ENCODE measurements around the gene TRPM2.

GRCh38 chr21:44425307-44425894, 72.0 kb downstream of the TRPM2 start:
- TF ChIP-seq CTCF (conservative IDR thresholded peaks at IDR 0.05; ENCODE audit: low read depth, low read length): no peak
- TF ChIP-seq POLR2A (IDR thresholded peaks at IDR 0.05; ENCODE audit: low read depth, low read length): no peak
- TF ChIP-seq SMC3 (IDR thresholded peaks at IDR 0.05; ENCODE audit: low read depth, low read length): no peak
- TF ChIP-seq RCOR1 (IDR thresholded peaks at IDR 0.05; ENCODE audit: insufficient replicate concordance, low read length): no peak
- TF ChIP-seq USF2 (IDR thresholded peaks at IDR 0.05; ENCODE audit: low read depth, low read length): no peak
- no peak for TF ChIP-seq MXI1 (IDR thresholded peaks at IDR 0.05; ENCODE audit: borderline replicate concordance, low read depth, low read length)
- no peak for TF ChIP-seq FOS (IDR thresholded peaks at IDR 0.05; ENCODE audit: low read depth, low read length)
- TF ChIP-seq MAFK (IDR thresholded peaks at IDR 0.05; ENCODE audit: low read depth, low read length): no peak
- no peak for TF ChIP-seq MAZ (IDR thresholded peaks at IDR 0.05; ENCODE audit: borderline replicate concordance, low read depth, low read length)
- TF ChIP-seq RAD21 (IDR thresholded peaks at IDR 0.05; ENCODE audit: low read length): no peak
- TF ChIP-seq ELK1 (IDR thresholded peaks at IDR 0.05; ENCODE audit: borderline replicate concordance, low read depth, low read length): no peak
- no peak for TF ChIP-seq BHLHE40 (IDR thresholded peaks at IDR 0.05; ENCODE audit: low read depth, low read length)

Measured in IMR-90 (cell line).